Thymus (tissue), 11 donors: ENCODE data around the gene RBBP7. TPM values are rescaled to one million over a fixed set of nuclear protein-coding genes. Genes with fewer than 3 reads are reported as not detected.

Experiments
- DNase-seq, 9 donors: peaks; one replicate each; pipeline ENCODE4 v3.0.0-alpha.2; 2013; ENCODE audit warnings: low spot score in 9 of 9, low read depth in 6 of 9, missing footprints in 1 of 9
- H3K27ac ChIP-seq, 2 donors: one replicate each; pipeline ENCODE4 v1.5.1; 2013; ENCODE audit warnings: control low read depth in 1 of 2, low read depth in 1 of 2, low read length in 1 of 2, mild to moderate bottlenecking in 1 of 2, moderate library complexity in 1 of 2
- H3K27me3 ChIP-seq, 2 donors: one replicate each; pipeline ENCODE4 v1.5.1; 2013; ENCODE audit warnings: low read length in 1 of 2; ENCODE audit not compliant: control insufficient read depth in 2 of 2, insufficient read depth in 1 of 2
- H3K36me3 ChIP-seq, 2 donors: one replicate each; pipeline ENCODE4 v1.5.1; 2013; ENCODE audit warnings: low read length in 1 of 2, mild to moderate bottlenecking in 1 of 2, moderate library complexity in 1 of 2; ENCODE audit not compliant: control insufficient read depth in 2 of 2, insufficient read depth in 2 of 2
- H3K4me1 ChIP-seq, 2 donors: one replicate each; pipeline ENCODE4 v1.5.1; 2013; ENCODE audit warnings: low read length in 2 of 2; ENCODE audit not compliant: control insufficient read depth in 2 of 2, insufficient read depth in 2 of 2
- H3K4me3 ChIP-seq, 2 donors: one replicate each; pipeline ENCODE4 v1.5.1; 2013; ENCODE audit warnings: low read length in 2 of 2, control low read depth in 1 of 2, mild to moderate bottlenecking in 1 of 2
- H3K9me3 ChIP-seq, 2 donors: one replicate each; pipeline ENCODE4 v1.5.1; 2013; ENCODE audit warnings: low read length in 1 of 2, mild to moderate bottlenecking in 1 of 2; ENCODE audit not compliant: control insufficient read depth in 2 of 2, insufficient read depth in 1 of 2
- WGBS: extraction: QIAGEN DNeasy Blood & Tissue Kit; methylation state at CpG from one replicate; pipeline ENCODE4 v1.1.7; 2013; 5-methylcytosine and 5-hydroxymethylcytosine counted together
- polyA plus RNA-seq: library from polyadenylated mRNA; stranded (reverse); fragments of 200-250 nt; gene quantifications from one replicate; pipeline ENCODE4 v1.2.3, GENCODE V29; 2013
- total RNA-seq: library from RNA; stranded (reverse); fragments of 120-200 nt; gene quantifications from one replicate; pipeline ENCODE4 v1.2.4, GENCODE V29; 2013
- donor health status: healthy.

The RBBP7 gene
- total and polyA plus RNA-seq, 2 donors = 130 to 167 TPM

- Histone ChIP-seq H3K36me3 (peaks cover 18 to 71% of the 10 kb centered on the region in 2 donors), H3K4me3 (no peak overlapping the region), H3K9me3 (no peaks in the 10 kb centered on the region), H3K27ac (no peak overlapping the region), H3K4me1 (no peaks in the 10 kb centered on the region), H3K27me3 (no peaks in the 10 kb centered on the region)
- no peak for DNase-seq
- over 99% methylated on average over 5 of the region's 5 CpGs for WGBS
Observed at GRCh38 chrX:16855363-16856075, 14.6 kb downstream of the RBBP7 start.

- 95% methylated on average over 3 of the region's 3 CpGs for WGBS
- Histone ChIP-seq H3K9me3 (no peaks in the 10 kb centered on the region), H3K36me3 (peaks cover 24 to 71% of the 10 kb centered on the region in 2 donors), H3K4me3 (no peak overlapping the region), H3K27ac (no peak overlapping the region), H3K4me1 (no peaks in the 10 kb centered on the region), H3K27me3 (no peaks in the 10 kb centered on the region)
- DNase-seq = no peak
Observed at GRCh38 chrX:16853537-16853936, 16.6 kb downstream of the RBBP7 start.

- WGBS = 97% methylated on average over 12 of the region's 12 CpGs
- no peaks in the 10 kb centered on the region for H3K4me1 ChIP-seq
- H3K9me3 ChIP-seq = no peaks in the 10 kb centered on the region
- DNase-seq = no peak
- H3K27ac ChIP-seq = no peak overlapping the region
- peaks cover 23 to 70% of the 10 kb centered on the region in 2 donors for H3K36me3 ChIP-seq
- H3K27me3 ChIP-seq = no peaks in the 10 kb centered on the region
- no peak overlapping the region for H3K4me3 ChIP-seq
Observed at GRCh38 chrX:16852617-16853179, 17.5 kb downstream of the RBBP7 start.

- Histone ChIP-seq H3K4me1 (no peaks in the 10 kb centered on the region), H3K4me3 (no peak overlapping the region), H3K27me3 (no peaks in the 10 kb centered on the region), H3K9me3 (no peaks in the 10 kb centered on the region), H3K36me3 (peaks cover 24 to 67% of the 10 kb centered on the region in 2 donors), H3K27ac (no peak overlapping the region)
- DNase-seq = no peak
- 98% methylated on average over 3 of the region's 3 CpGs for WGBS
Observed at GRCh38 chrX:16851827-16852226, 18.3 kb downstream of the RBBP7 start.

GRCh38 chrX:16851421-16851820 lies 18.7 kb downstream of the RBBP7 start:
- H3K4me3 ChIP-seq = no peak overlapping the region
- H3K9me3 ChIP-seq = no peaks in the 10 kb centered on the region
- H3K36me3 ChIP-seq = peaks cover 27 to 70% of the 10 kb centered on the region in 2 donors
- no peaks in the 10 kb centered on the region for H3K4me1 ChIP-seq
- DNase-seq = no peak
- 88% methylated on average over 1 of the region's 1 CpG for WGBS
- no peak overlapping the region for H3K27ac ChIP-seq
- no peaks in the 10 kb centered on the region for H3K27me3 ChIP-seq

- DNase-seq = no peak
- H3K27ac ChIP-seq = no peak overlapping the region
- no peak overlapping the region for H3K4me3 ChIP-seq
- no peaks in the 10 kb centered on the region for H3K9me3 ChIP-seq
- peaks cover 23 to 76% of the 10 kb centered on the region in 2 donors for H3K36me3 ChIP-seq
- no peaks in the 10 kb centered on the region for H3K27me3 ChIP-seq
- no peaks in the 10 kb centered on the region for H3K4me1 ChIP-seq
- 98% methylated on average over 6 of the region's 6 CpGs for WGBS
Observed at GRCh38 chrX:16848541-16848940, 21.6 kb downstream of the RBBP7 start.

- H3K4me1 ChIP-seq = no peaks in the 10 kb centered on the region
- H3K36me3 ChIP-seq = peaks cover 21 to 71% of the 10 kb centered on the region in 2 donors
- no peaks in the 10 kb centered on the region for H3K9me3 ChIP-seq
- H3K4me3 ChIP-seq = no peak overlapping the region
- H3K27ac ChIP-seq = no peak overlapping the region
- 94% methylated on average over 2 of the region's 2 CpGs for WGBS
- H3K27me3 ChIP-seq = no peaks in the 10 kb centered on the region
- no peak for DNase-seq
Observed at GRCh38 chrX:16845686-16846085, 24.5 kb downstream of the RBBP7 start.

GRCh38 chrX:16843208-16843909 lies 26.8 kb downstream of the RBBP7 start:
- DNase-seq = no peak
- Histone ChIP-seq H3K27ac (no peak overlapping the region), H3K27me3 (no peaks in the 10 kb centered on the region), H3K4me3 (no peak overlapping the region), H3K36me3 (peaks cover 19 to 60% of the 10 kb centered on the region in 2 donors), H3K9me3 (no peaks in the 10 kb centered on the region), H3K4me1 (peaks cover 0 to 15% of the 10 kb centered on the region in 2 donors)
- WGBS = 93% methylated on average over 3 of the region's 3 CpGs

GRCh38 chrX:16842684-16843083 lies 27.5 kb downstream of the RBBP7 start:
- H3K27ac ChIP-seq = no peak overlapping the region
- WGBS = 94% methylated on average over 3 of the region's 3 CpGs

More at GRCh38 chrX:16842684-16843083, 27.5 kb downstream of the RBBP7 start:
- Histone ChIP-seq H3K4me1 (peaks cover 0 to 15% of the 10 kb centered on the region in 2 donors), H3K36me3 (peaks cover 17 to 54% of the 10 kb centered on the region in 2 donors), H3K4me3 (no peak overlapping the region), H3K27me3 (no peaks in the 10 kb centered on the region), H3K9me3 (no peaks in the 10 kb centered on the region)
- no peak for DNase-seq
